Motor neuron (in vitro differentiated cells): ENCODE results near the gene TNIP1. TPM values are rescaled to one million over a fixed set of nuclear protein-coding genes. Genes with fewer than 3 reads are reported as not detected.

Source experiments
- ATAC-seq, 8 experiments: fragments of 200-7000 bp; cut with Tn5 transposase; replicated peaks in 6 of 8; 2 replicates each; pipeline ENCODE4 v1.8.0; 2021; ENCODE audit warnings: mild to moderate bottlenecking in 8 of 8, moderate library complexity in 8 of 8
- H3K27ac ChIP-seq, 2 donors: fragments of 250-450 bp; sonication (Bioruptor Pico); 2 replicates each; pipeline ENCODE4 v1.9.0; 2021; ENCODE audit warnings: antibody characterized with exemption in 2 of 2, mild to moderate bottlenecking in 2 of 2, moderate library complexity in 1 of 2
- H3K4me1 ChIP-seq, 2 donors: fragments of 250-450 bp; sonication (Bioruptor Pico); replicated peaks in 1 of 2; 2 replicates each; pipeline ENCODE4 v1.6.1; 2021; ENCODE audit warnings: antibody characterized with exemption in 2 of 2, mild to moderate bottlenecking in 2 of 2, moderate library complexity in 1 of 2
- H3K4me3 ChIP-seq, 5 donors: fragments of 250-450 bp; sonication (Bioruptor Pico); 2 replicates each; pipeline ENCODE4 v1.9.0; 2021; ENCODE audit warnings: antibody characterized with exemption in 5 of 5, mild to moderate bottlenecking in 5 of 5, moderate library complexity in 4 of 5
- WGBS, 10 experiments: fragments of 450-650 bp; shearing (Covaris generic); methylation state at CpG; one replicate each; pipeline ENCODE4 v1.0.0; 2022; 5-methylcytosine and 5-hydroxymethylcytosine counted together
- in situ Hi-C, 9 experiments: fragments of 400-800 bp; cut with MboI; loops; one replicate each; pipeline ENCODE4 v1.15.0; 2021; ENCODE audit warnings: low sequenced_read_pairs in 9 of 9, low pct_unique_long_range_greater_than_20kb in 2 of 9; ENCODE audit not compliant: unreplicated experiment in 9 of 9
- total RNA-seq, 8 experiments: library from RNA; unstranded; fragments of 300-600 nt; gene quantifications; 2 replicates each; pipeline versions ENCODE4 v1.2.3 to v1.2.4, GENCODE V29; 2022

TNIP1 gene
- total RNA-seq, 8 experiments from 2014 or later = 13.7 to 55.6 (median 26.9) TPM

GRCh38 chr5:151037561-151038411 is 43.0 kb downstream of the TNIP1 start:
- Histone ChIP-seq H3K4me3 (no peak overlapping the region), H3K4me1 (no peaks in the 10 kb centered on the region), H3K27ac (no peak overlapping the region)
- in situ Hi-C loops = no loop called here
- 16 to 100% (median 77%) methylated on average over 3 to 10 of the region's 12 CpGs; no CpG with 5 or more reads in 1 of the 10 experiments for WGBS, 10 experiments
- ATAC-seq = peak in 5 of 8 experiments; percentile 16 to 85 (median 46)

DNA sequence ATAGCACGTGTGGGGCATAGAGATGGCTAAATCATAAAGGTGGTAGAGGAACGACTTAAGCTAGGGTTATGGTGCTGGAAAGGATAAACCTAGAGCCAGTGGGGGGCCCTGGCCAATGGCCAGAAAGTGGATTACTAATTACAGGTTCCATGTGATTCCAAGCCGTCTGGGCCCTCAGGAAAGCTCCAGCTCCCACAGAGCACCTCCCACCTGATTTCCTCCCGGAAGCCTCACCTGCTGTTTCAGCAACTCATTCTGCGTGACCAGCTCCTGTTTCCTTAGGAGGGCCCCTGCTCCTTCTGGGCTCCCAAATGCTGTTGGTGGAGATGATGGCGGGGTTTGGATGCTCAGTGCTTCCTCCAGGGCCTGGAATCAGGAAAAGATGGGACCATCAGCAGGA is 44.3 kb downstream of the TNIP1 start:
- Histone ChIP-seq H3K4me3 (no peak overlapping the region), H3K27ac (no peak overlapping the region), H3K4me1 (no peaks in the 10 kb centered on the region)
- no peak for ATAC-seq
- in situ Hi-C loops = no loop called here
- 81 to 100% (median 90%) methylated on average over 1 to 4 of the region's 6 CpGs; no CpG with 5 or more reads in 1 of the 10 experiments for WGBS, 10 experiments

DNA sequence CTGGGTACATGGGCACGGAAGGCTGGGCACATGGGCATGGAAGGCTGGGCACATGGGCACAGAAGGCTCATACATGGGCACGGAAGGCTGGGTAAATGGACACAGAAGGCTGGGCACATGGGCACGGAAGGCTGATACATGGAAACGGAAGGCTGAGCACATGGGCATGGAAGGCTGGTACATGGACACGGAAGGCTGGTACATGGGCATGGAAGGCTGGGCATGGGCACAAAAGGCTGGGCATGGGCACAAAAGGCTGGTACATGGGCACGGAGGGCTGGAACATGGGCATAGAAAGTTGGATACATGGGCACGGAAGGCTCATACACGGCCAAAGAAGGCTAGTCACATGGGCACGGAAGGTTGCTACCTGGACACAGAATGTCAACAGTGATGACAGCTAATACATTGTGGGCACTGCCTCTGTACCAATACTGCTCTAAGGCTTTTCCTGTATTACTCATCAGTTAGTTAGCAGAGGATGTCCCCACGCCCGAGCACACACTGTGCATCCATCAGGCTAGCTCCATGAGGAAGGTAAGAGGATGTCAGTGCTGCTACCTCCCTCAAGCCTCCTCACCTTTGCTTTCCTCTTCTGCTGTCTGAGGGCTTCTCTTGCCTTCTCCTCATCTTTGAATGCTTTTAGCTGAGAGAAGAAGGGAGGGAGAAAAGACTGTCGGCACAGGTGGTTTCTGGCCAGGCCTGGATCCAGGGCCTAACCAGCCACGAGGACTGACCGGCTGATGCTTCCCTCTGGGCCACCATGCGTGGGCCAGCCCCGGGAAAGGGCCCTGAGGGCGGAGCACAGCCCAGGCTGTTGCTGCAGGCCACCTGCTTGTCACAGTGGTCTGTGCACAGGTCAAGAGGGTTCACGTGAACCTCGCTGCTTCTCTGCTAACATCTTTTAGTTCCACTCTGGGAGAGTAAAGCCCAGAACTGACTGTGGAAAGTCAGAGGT is 46.1 kb downstream of the TNIP1 start:
- H3K4me1 ChIP-seq = no peaks in the 10 kb centered on the region
- no peak overlapping the region for H3K27ac ChIP-seq
- in situ Hi-C loops = no loop called here
- no peak overlapping the region for H3K4me3 ChIP-seq
- 80 to 100% (median 94%) methylated on average over 1 to 14 of the region's 19 CpGs for WGBS, 10 experiments
- ATAC-seq = no peak

DNA sequence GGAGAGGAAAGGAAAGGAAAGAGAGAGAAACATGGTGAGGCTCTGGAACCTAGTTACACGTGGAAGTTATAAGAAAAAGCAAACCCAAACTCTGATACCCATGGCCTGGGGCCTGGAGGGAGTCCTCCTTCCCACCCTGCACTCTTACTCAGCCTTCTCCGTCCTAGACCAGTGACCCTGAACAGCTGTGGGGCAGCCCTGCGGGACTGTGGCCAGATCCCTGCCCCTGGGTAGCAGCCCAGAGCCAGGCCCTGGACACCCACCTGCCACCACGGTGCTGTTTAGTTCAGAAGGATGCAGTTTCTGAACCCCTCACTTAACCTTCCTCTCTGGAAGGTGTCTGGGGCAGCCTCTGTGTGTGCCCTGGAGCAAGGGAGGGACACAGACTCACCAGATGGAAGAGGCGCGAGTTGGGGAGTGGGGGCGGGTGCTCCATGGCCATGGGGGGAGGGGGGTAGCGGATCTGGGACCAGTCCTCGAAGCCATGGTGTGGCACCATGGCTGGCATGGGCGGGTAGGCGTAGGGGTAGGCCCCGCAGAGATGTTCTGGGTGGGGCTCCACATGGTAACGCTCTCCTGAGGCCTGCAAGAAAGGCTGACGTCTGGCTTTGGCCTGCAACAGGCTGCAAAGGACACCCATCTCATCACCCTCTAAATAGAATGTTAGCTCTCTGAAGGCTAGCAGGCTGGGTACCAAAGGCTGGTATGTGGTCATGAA is 47.5 kb downstream of the TNIP1 start:
- 60 to 83% methylated on average over 1 of the region's 14 CpGs; no CpG with 5 or more reads in 8 of the 10 experiments for whole genome bisulfite sequencing, 10 experiments
- Histone ChIP-seq H3K27ac (no peak overlapping the region), H3K4me1 (no peaks in the 10 kb centered on the region), H3K4me3 (no peak overlapping the region)
- ATAC-seq = no peak
- in situ Hi-C loops = no loop called here

- Histone ChIP-seq H3K27ac (no peak overlapping the region), H3K4me3 (no peak overlapping the region), H3K4me1 (no peaks in the 10 kb centered on the region)
- in situ Hi-C loops = no loop called here
- WGBS, 10 experiments = 80 to 100% (median 95%) methylated on average over 2 to 11 of the region's 11 CpGs; no CpG with 5 or more reads in 2 of the 10 experiments
- no peak for ATAC-seq
These were observed 49.3 kb downstream of the TNIP1 start for GRCh38 chr5:151031554-151031953.

GRCh38 chr5:151030379-151030778 is 50.5 kb downstream of the TNIP1 start:
- ATAC-seq = peak in 2 of 8 experiments; percentile 92 to 96
- 12 to 100% (median 97%) methylated on average over 1 to 4 of the region's 4 CpGs; no CpG with 5 or more reads in 4 of the 10 experiments for WGBS, 10 experiments
- no peak overlapping the region for H3K27ac ChIP-seq
- no peak overlapping the region for H3K4me3 ChIP-seq
- no peaks in the 10 kb centered on the region for H3K4me1 ChIP-seq
- in situ Hi-C loops = no loop called here

GRCh38 chr5:151030056-151030336 is 50.8 kb downstream of the TNIP1 start:
- Histone ChIP-seq H3K27ac (no peak overlapping the region), H3K4me3 (no peak overlapping the region), H3K4me1 (no peaks in the 10 kb centered on the region)
- in situ Hi-C loops = no loop called here
- WGBS, 10 experiments = 100% methylated on average over 1 of the region's 5 CpGs; no CpG with 5 or more reads in 7 of the 10 experiments
- ATAC-seq = no peak

DNA sequence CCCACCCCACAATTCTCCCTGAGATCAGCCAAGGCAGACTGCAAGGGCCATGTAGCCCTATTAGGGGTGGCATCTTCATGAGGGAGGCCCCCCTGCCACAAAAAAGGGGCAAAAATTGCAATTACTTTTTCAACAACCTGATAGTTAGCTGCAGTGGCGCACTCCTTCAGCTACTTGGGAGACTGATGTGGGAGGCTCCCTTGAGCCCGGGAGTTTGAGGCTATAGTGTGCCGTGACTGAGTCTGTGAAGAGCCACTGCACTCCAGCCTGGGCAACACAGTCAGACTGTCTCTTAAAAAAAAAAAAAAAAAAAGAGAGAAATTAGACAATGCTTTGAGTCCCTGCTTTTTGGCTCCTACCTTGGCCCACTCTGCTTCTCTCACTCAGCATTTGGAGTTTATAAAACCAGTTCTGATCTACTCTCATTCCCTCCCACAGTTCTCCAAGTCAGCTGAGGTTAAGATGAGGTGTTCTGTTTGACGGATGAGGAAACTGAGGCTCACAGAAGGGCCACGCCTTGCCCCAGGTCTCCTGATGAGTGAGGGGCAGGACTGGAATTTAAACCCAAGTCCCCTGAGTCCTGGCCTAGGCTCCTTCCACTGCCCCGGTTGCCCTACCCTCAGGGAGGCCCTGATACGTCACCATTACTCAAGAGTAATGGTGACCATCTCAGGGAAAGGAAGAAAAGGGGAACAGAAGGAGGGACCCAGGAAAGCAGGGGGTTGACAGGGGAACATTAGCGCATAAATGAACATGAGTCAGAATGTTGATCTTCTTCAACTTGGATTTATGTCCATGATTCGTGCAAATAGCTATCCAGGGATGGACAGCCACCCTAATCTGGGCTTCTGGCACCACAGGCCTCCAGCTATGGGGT is 51.4 kb downstream of the TNIP1 start:
- H3K4me1 ChIP-seq = no peaks in the 10 kb centered on the region
- WGBS, 10 experiments = 80 to 100% (median 100%) methylated on average over 1 to 5 of the region's 9 CpGs
- in situ Hi-C loops = no loop called here
- no peak overlapping the region for H3K27ac ChIP-seq
- no peak for ATAC-seq
- no peak overlapping the region for H3K4me3 ChIP-seq

GRCh38 chr5:151028717-151029116 is 52.1 kb downstream of the TNIP1 start:
- H3K4me1 ChIP-seq = no peaks in the 10 kb centered on the region
- H3K27ac ChIP-seq = no peak overlapping the region
- no peak for ATAC-seq
- WGBS, 10 experiments = no CpG with 5 or more reads among the region's 8 CpGs
- in situ Hi-C loops = no loop called here
- H3K4me3 ChIP-seq = no peak overlapping the region

- Histone ChIP-seq H3K4me3 (no peak overlapping the region), H3K4me1 (no peaks in the 10 kb centered on the region), H3K27ac (no peak overlapping the region)
- ATAC-seq = no peak
- in situ Hi-C loops = no loop called here
- WGBS, 10 experiments = 75 to 100% (median 96%) methylated on average over 1 to 7 of the region's 11 CpGs; no CpG with 5 or more reads in 6 of the 10 experiments
These were observed 52.8 kb downstream of the TNIP1 start for GRCh38 chr5:151027961-151028479.

- Histone ChIP-seq H3K27ac (no peak overlapping the region), H3K4me1 (no peaks in the 10 kb centered on the region), H3K4me3 (no peak overlapping the region)
- 82% methylated on average over 3 of the region's 7 CpGs; no CpG with 5 or more reads in 9 of the 10 experiments for WGBS, 10 experiments
- in situ Hi-C loops = no loop called here
- ATAC-seq = no peak
These were observed 54.2 kb downstream of the TNIP1 start for GRCh38 chr5:151026679-151027078.

GRCh38 chr5:151026088-151026487 is 54.7 kb downstream of the TNIP1 start:
- Histone ChIP-seq H3K27ac (no peak overlapping the region), H3K4me3 (no peak overlapping the region), H3K4me1 (no peaks in the 10 kb centered on the region)
- in situ Hi-C loops = no loop called here
- WGBS, 10 experiments = 71 to 100% (median 97%) methylated on average over 1 to 7 of the region's 9 CpGs; no CpG with 5 or more reads in 3 of the 10 experiments
- ATAC-seq = no peak
